ENCODE data around the gene ANO10.
A peak's percentile ranks its signal among the peaks of the same experiment; 100 is the strongest.

ANO10 gene

DNA sequence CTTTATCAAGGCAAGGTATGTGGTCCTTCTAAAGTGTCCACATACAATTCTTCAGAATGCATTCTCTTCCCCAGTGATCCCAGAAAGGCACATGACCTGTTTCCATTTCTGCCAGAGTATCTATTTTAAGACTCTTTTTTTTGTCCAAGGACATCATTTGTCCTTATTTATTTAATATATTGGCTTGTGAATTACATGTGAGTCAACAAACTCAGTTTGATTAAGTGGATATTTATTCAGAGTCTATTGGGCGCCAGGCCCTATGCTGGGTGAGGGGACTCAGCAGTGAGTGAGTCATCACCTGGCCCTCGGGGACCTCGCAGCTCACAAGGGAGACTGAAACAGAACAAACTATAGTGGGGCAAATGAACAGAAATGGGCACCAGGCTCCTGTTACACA is 198.7 kb downstream of the ANO10 start:
- Mint-ChIP-seq H3K27ac (no peak overlapping the region), H3K4me3 (no peak overlapping the region), H3K27me3 (no peaks in the 10 kb centered on the region), H3K36me3 (ENCODE audit: low read depth) (peaks cover 5% of the 10 kb centered on the region), H3K9me3 (peaks cover 7% of the 10 kb centered on the region), H3K4me1 (ENCODE audit: low read depth) (no peaks in the 10 kb centered on the region)

DNA sequence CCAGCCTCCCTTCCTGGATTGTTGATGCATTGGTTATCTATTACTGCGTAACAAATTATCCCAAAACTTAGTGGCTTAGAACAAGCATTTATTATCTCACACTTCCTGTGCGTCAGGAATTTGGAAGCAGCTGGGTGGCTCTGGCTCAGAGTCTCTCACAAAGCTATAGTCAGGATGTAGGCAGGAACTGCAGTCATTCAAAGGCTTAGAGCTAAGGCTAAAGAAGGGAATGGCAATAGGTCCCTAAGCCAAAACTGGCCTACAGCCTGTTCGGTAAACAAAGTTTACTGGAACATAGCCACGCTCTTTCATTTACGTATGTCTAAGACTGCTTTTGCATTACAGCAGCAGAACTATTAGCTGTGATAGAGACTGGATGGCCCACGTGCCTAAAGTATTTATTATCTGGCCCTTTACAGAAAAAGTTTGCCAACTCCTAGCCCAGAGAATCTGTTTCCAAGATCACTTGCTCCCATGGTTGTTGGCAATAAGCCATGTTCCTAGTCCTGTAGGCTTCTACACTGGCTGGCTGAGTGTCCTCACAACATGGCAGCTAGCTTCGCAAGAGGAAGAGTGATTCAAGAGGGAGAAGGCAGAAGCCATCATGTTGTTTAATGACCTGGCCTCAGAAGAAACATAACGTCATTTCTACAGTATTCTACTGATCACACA is 203.1 kb downstream of the ANO10 start:
- H3K9me3 Mint-ChIP-seq = no peaks in the 10 kb centered on the region
- no peaks in the 10 kb centered on the region for H3K27me3 Mint-ChIP-seq
- H3K4me1 Mint-ChIP-seq (ENCODE audit: low read depth) = peaks cover 4% of the 10 kb centered on the region
- H3K36me3 Mint-ChIP-seq (ENCODE audit: low read depth) = no peaks in the 10 kb centered on the region
- H3K4me3 Mint-ChIP-seq = no peak overlapping the region
- H3K27ac Mint-ChIP-seq = no peak overlapping the region

GRCh38 chr3:43417133-43417532 is 204.7 kb downstream of the ANO10 start:
- no peaks in the 10 kb centered on the region for H3K9me3 Mint-ChIP-seq
- H3K4me1 Mint-ChIP-seq (ENCODE audit: low read depth) = peaks cover 16% of the 10 kb centered on the region
- no peak overlapping the region for H3K4me3 Mint-ChIP-seq
- H3K27me3 Mint-ChIP-seq = no peaks in the 10 kb centered on the region
- H3K36me3 Mint-ChIP-seq (ENCODE audit: low read depth) = no peaks in the 10 kb centered on the region
- H3K27ac Mint-ChIP-seq = no peak overlapping the region

- Mint-ChIP-seq H3K9me3 (no peaks in the 10 kb centered on the region), H3K4me3 (no peak overlapping the region), H3K36me3 (ENCODE audit: low read depth) (no peaks in the 10 kb centered on the region), H3K27ac (no peak overlapping the region), H3K4me1 (ENCODE audit: low read depth) (peaks cover 16% of the 10 kb centered on the region), H3K27me3 (no peaks in the 10 kb centered on the region)
These were observed 206.7 kb downstream of the ANO10 start for GRCh38 chr3:43415088-43415487.

- Mint-ChIP-seq H3K4me3 (no peak overlapping the region), H3K4me1 (ENCODE audit: low read depth) (peaks cover 16% of the 10 kb centered on the region), H3K9me3 (no peaks in the 10 kb centered on the region), H3K36me3 (ENCODE audit: low read depth) (no peaks in the 10 kb centered on the region), H3K27me3 (no peaks in the 10 kb centered on the region), H3K27ac (peak overlapping the region; percentile 2)
These were observed 208.0 kb downstream of the ANO10 start for GRCh38 chr3:43413676-43414368.

DNA sequence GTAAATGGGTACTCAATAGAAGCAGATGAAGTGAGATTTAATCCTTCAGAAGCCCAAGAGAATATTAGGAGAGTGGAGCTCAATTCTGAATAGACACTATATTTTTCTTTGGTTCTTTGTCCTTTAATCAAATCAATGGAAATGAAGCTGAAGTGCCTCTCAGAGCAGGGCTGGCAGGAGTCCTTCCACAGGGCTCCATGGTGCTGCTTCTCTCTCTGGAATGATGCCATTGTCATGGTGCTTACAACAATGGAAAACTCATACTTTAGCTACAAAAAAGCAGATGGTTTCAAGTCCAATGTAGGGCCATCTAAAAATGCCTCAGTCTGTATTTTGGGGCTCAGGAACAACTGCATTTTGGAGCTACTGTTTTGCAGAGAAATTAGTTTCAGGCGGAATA is 210.4 kb downstream of the ANO10 start:
- H3K36me3 Mint-ChIP-seq (ENCODE audit: low read depth) = no peaks in the 10 kb centered on the region
- no peaks in the 10 kb centered on the region for H3K9me3 Mint-ChIP-seq
- H3K27ac Mint-ChIP-seq = no peak overlapping the region
- no peak overlapping the region for H3K4me3 Mint-ChIP-seq
- peaks cover 16% of the 10 kb centered on the region for H3K4me1 Mint-ChIP-seq (ENCODE audit: low read depth)
- H3K27me3 Mint-ChIP-seq = no peaks in the 10 kb centered on the region

- Mint-ChIP-seq H3K27ac (no peak overlapping the region), H3K27me3 (no peaks in the 10 kb centered on the region), H3K4me1 (ENCODE audit: low read depth) (peaks cover 16% of the 10 kb centered on the region), H3K36me3 (ENCODE audit: low read depth) (no peaks in the 10 kb centered on the region), H3K4me3 (no peak overlapping the region), H3K9me3 (no peaks in the 10 kb centered on the region)
These were observed 211.2 kb downstream of the ANO10 start for GRCh38 chr3:43410592-43410991.

DNA sequence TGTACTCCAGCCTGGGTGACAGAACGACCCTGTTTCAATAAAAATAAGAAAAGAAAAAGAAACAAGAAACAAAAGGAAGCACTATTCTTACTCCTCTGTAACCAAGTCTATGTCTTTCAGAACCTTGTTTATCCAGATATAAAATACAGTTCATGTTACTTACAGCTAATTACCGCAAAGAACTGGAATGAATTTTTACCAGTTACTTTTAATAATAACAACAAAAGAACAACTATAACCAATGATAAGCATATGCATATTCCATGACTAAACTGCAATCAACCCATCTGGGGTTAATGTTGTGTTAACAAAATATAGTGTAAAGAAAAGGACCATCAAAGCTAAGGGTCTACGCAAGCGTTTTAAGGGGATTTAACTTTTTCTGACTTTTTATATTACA is 212.3 kb downstream of the ANO10 start:
- Mint-ChIP-seq H3K9me3 (no peaks in the 10 kb centered on the region), H3K36me3 (ENCODE audit: low read depth) (no peaks in the 10 kb centered on the region), H3K27ac (no peak overlapping the region), H3K27me3 (no peaks in the 10 kb centered on the region), H3K4me1 (ENCODE audit: low read depth) (peaks cover 16% of the 10 kb centered on the region), H3K4me3 (no peak overlapping the region)

DNA sequence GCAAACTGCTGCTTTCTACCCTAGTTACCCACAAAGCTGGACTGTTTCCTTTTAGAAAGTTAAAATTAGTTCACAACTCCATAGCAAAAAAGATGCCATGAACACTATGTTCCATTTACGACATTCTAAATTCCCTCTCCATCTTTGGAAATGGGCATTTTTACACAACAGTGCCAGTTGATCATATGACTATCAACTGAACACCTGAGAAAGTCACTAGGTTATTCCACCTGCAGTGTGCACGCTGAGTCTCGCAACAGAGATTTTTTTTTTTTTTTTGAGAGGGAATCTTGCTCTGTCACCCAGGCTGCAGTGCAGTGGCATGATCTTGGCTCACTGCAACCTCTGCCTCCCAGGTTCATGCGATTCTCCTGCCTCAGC is 215.2 kb downstream of the ANO10 start:
- Mint-ChIP-seq H3K4me3 (no peak overlapping the region), H3K27ac (no peak overlapping the region), H3K27me3 (no peaks in the 10 kb centered on the region), H3K9me3 (no peaks in the 10 kb centered on the region), H3K36me3 (ENCODE audit: low read depth) (no peaks in the 10 kb centered on the region), H3K4me1 (ENCODE audit: low read depth) (no peaks in the 10 kb centered on the region)

DNA sequence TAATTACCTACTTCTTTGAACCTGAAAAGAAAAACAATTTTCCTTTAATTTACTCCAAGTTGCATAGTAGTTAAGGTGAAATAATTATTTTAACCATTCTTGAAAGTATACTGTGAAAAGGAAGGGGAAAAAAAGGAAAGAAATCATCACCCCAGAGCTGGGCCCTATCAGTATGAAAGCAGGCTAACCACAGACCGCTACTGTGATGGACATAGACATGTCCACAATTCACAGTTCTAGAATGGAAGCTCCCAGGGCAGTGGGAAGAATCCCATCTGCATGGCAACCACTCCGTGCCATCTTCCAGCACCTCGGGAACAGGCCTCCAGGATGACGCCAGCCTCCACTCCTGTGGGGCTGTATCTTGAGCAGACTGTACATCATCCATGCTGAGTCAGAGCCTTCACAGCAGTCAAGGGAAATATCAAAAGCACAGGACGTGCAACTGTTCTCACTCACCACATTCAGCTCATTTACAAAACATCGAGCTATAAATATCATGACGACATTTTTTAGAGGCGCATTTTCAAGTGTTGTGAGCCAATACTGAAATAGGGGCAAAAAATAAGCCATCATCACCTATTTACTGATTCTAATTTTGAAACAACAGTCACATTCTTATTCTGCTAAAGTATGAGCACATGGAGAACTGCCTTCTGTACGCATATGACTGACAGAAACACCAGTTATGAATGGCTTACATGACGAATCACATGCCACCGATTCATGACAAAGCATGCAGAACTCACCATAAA is 215.7 kb downstream of the ANO10 start:
- Mint-ChIP-seq H3K27ac (no peak overlapping the region), H3K27me3 (no peaks in the 10 kb centered on the region), H3K9me3 (no peaks in the 10 kb centered on the region), H3K36me3 (ENCODE audit: low read depth) (no peaks in the 10 kb centered on the region), H3K4me3 (no peak overlapping the region), H3K4me1 (ENCODE audit: low read depth) (no peaks in the 10 kb centered on the region)

GRCh38 chr3:43400781-43401730 is 220.8 kb downstream of the ANO10 start:
- Mint-ChIP-seq H3K27me3 (no peaks in the 10 kb centered on the region), H3K4me3 (no peak overlapping the region), H3K4me1 (ENCODE audit: low read depth) (no peaks in the 10 kb centered on the region), H3K9me3 (no peaks in the 10 kb centered on the region), H3K36me3 (ENCODE audit: low read depth) (no peaks in the 10 kb centered on the region), H3K27ac (no peak overlapping the region)

GRCh38 chr3:43400167-43400566 is 221.6 kb downstream of the ANO10 start:
- H3K27ac Mint-ChIP-seq = no peak overlapping the region
- no peaks in the 10 kb centered on the region for H3K4me1 Mint-ChIP-seq (ENCODE audit: low read depth)
- H3K27me3 Mint-ChIP-seq = no peaks in the 10 kb centered on the region

DNA sequence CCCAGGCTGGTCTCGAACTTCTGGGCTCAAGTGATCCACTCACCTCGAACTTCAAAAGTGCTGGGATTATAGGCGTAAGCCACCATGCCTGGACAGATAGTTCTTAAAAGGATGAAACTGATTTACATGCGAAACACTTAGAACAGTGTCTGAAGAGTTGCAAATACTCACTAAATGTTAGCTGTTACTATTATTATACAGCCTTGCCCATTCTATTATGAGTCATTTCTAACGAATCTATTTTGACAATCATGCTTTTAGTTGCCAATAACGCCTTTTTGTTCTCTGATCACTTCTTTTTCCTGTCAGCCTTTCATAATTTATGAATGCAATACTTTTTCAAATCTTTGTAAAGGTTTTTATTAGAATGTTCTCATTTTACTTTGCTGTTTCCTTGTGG is 222.8 kb downstream of the ANO10 start:
- Mint-ChIP-seq H3K4me1 (ENCODE audit: low read depth) (peaks cover 2% of the 10 kb centered on the region), H3K4me3 (no peak overlapping the region), H3K27me3 (no peaks in the 10 kb centered on the region), H3K36me3 (ENCODE audit: low read depth) (no peaks in the 10 kb centered on the region), H3K9me3 (no peaks in the 10 kb centered on the region), H3K27ac (no peak overlapping the region)

More at GRCh38 chr3:43400167-43400566, 221.6 kb downstream of the ANO10 start:
- Mint-ChIP-seq H3K9me3 (no peaks in the 10 kb centered on the region), H3K4me3 (no peak overlapping the region), H3K36me3 (ENCODE audit: low read depth) (no peaks in the 10 kb centered on the region)

- no peaks in the 10 kb centered on the region for H3K36me3 Mint-ChIP-seq (ENCODE audit: low read depth)
- H3K27ac Mint-ChIP-seq = no peak overlapping the region
- no peaks in the 10 kb centered on the region for H3K27me3 Mint-ChIP-seq
- H3K4me3 Mint-ChIP-seq = no peak overlapping the region
- H3K9me3 Mint-ChIP-seq = no peaks in the 10 kb centered on the region
- H3K4me1 Mint-ChIP-seq (ENCODE audit: low read depth) = peaks cover 34% of the 10 kb centered on the region
These were observed 227.7 kb downstream of the ANO10 start for GRCh38 chr3:43394041-43394554.

Measured in stimulated activated naive CD8-positive, alpha-beta T cell treated with anti-CD3 and anti-CD28 coated beads, Interleukin-15, Interleukin-2, amounts not matched to agents 100 ng/mL and 50 ng/mL, for 24 hours (primary cell).